Stimulated activated CD8-positive, alpha-beta memory T cell treated with anti-CD3 and anti-CD28 coated beads, Interleukin-12 subunit alpha, Interleukin-12 subunit beta, amount 100 ng/mL, for 24 hours (primary cell): ENCODE data around the gene KCNAB1.
"Not testable (repeated sequence)": the region's sequence is repeated elsewhere in the genome, so short reads cannot be mapped to it uniquely, and the experiment has no call there.

Experiments used
- DNase-seq: peaks from one replicate; pipeline ENCODE4 v3.0.0-alpha.2; 2020; ENCODE audit errors: extremely low read depth

Gene KCNAB1

GRCh38 chr3:156271995-156272719 is 151.8 kb downstream of the KCNAB1 start:
- DNase-seq = no peak

- no peak for DNase-seq
Measured at GRCh38 chr3:156273111-156273694, 152.8 kb downstream of the KCNAB1 start.

- no peak for DNase-seq
Measured at GRCh38 chr3:156274791-156275190, 154.4 kb downstream of the KCNAB1 start.

DNA sequence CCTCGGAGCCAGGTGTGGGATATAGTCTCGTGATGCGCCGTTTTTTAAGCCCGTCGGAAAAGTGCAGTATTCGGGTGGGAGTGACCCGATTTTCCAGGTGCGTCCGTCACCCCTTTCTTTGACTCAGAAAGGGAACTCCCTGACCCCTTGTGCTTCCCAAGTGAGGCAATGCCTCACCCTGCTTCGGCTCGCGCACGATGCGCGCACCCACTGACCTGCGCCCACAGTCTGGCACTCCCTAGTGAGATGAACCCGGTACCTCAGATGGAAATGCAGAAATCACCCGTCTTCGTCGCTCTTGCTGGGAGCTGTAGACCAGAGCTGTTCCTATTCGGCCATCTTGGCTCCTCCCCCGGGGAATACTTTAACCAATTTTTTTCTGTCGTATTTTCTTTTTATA is 164.3 kb downstream of the KCNAB1 start:
- not testable (repeated sequence) for DNase-seq

GRCh38 chr3:156285626-156286025 is 165.2 kb downstream of the KCNAB1 start:
- no peak for DNase-seq

DNA sequence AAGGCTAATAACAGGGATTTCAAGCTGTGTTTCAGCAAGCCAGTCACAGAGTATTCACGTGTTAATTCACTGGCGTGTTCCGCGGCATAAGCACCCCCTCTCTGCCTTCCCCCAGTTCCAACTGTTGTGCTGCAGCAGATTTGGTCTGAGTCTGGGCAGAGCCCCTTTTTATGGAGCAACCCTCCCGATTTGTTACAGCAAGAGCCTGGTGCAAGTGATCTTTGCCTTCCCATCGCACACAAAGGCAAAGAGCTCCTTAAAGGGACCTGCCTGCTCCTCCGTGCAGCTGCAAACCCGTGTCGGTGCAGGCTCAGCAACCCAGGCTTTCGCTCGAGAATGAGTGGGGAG is 170.5 kb downstream of the KCNAB1 start:
- DNase-seq = no peak

GRCh38 chr3:156291272-156292123 is 171.1 kb downstream of the KCNAB1 start:
- no peak for DNase-seq

GRCh38 chr3:156293566-156293965 is 173.2 kb downstream of the KCNAB1 start:
- DNase-seq = no peak

DNA sequence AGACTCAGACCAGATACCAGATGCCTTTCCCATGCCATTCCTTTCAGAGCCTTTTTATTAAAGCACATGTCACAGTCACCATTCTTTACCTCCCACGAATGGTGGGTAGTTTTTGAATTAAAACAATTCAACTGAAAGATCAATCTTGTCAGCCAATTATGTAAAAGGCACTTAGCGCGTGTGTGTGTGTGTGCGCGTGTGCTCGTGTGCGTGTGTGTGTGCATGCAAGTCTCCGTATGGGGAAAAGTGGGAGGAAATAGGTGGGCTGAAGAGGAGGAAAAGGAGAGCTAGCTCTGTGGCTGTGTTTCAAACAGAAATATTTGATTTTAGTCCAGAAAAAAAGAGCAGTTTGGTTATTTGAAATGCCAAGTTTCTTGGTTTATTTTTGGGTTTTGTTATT is 177.2 kb downstream of the KCNAB1 start:
- no peak for DNase-seq

DNA sequence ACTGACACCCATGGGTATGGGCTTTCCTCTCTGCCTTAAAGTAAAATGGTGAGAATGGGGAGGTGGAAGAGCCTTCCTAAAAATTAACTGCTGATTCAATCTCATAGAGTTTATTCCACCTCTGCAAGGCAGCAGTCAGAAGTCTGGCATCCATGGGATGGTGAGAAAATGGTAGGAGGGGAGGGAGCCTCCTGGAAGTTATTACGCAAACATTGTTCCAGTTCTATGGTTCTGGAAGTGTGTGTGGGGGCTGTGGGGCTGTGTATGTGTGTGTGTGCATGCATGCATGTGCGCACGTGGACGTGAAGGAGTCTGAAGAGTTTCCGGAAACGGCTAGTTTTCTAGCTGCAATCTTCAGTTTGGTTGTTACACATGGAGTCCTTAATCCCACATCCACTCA is 177.6 kb downstream of the KCNAB1 start:
- DNase-seq = no peak

DNA sequence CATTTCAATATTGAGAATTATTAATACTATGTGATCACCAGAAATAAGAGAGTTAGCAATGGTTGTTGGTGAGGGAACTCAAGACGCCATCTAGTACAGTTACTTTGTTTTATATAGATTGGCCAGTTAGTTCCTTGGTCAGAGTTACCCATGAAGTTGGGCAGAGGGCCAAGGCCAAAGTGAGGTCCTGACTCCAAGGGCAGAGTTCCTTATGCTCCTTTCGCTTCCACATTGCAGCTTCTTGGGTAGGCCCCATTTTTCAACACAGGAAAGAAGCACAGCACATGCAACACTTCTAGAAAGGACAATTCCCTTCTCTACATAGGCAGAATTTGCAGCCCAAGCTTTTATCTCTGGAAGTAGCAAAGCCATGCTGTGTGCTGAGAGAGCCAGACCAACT is 178.6 kb downstream of the KCNAB1 start:
- DNase-seq = no peak

GRCh38 chr3:156299569-156299968 is 179.2 kb downstream of the KCNAB1 start:
- DNase-seq = no peak

GRCh38 chr3:156300371-156300770 is 180.0 kb downstream of the KCNAB1 start:
- no peak for DNase-seq

DNA sequence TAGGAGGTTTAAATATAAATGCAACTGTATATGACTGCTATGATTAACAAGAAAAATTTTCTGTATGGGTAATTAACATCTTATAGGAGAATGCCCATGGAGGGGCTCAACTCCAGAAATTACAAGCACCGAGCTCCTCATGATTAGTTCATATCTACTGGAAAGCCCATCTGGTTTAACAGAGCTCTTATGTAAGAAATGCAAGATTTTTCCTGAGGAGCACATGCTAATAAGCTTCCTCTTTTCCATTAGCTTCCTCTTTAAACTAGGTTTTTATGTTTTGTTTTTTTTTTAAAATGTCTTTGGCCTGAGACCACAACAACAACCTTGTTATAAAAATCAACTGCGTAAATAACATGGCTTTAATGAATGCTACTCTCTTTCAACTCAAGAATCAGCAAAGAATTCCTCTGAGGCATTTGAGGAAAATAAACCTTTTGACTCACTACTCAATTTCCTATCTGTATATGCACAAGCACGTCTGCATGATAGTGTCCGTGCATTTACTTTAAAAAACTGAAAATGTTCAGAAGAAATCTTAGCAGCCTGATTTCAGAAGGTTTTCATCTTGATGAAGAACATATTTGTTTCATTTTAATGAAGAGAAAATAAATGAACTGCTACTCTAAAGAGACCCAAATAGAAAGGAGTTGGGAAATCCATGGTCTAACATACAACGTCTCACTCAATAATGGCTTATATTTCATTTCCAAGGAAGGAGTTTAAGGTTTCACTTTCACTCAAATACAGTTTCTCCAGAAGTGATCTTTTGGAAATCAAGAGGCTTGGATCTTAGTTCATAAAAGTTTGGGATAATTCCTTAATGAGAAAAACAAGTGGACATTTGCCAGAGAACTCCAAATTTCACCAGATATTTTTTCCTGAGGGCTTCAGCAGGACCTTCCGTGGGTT is 180.8 kb downstream of the KCNAB1 start:
- no peak for DNase-seq

DNA sequence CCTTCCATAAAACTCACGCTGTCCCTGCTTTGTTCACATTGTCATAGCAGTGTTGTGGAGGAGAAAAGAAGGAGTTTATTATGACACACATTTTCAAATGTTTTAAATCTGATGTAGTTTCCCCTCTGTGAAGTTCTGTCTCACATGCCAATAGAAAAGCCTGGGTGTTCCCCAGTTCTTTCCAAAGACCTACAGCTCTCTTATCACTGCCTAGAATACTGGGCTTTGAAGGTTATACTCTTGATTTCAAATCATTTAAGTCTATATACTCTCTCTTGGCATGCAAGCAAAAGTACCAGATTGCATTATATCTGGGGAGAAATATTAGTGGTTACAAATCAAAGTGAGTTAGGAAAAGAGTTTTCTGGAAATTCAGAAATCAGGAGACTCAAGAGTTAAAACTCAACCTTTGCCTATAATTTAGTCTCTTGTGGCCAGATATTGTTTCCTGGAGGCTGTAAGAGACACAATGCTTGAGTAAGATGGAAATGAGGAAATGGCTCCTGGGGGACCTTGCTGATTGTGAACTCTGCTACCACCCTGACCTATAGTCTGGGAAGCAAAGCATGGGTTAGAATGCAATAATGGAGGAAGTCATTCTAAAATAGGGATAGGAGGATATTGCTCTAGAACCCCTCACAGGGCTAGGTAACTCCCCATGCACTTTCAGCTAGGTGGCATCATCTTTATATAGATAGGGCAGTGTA is 182.8 kb downstream of the KCNAB1 start:
- DNase-seq = no peak

GRCh38 chr3:156304406-156304805 is 184.0 kb downstream of the KCNAB1 start:
- no peak for DNase-seq

GRCh38 chr3:156305672-156306071 is 185.3 kb downstream of the KCNAB1 start:
- DNase-seq = no peak

DNA sequence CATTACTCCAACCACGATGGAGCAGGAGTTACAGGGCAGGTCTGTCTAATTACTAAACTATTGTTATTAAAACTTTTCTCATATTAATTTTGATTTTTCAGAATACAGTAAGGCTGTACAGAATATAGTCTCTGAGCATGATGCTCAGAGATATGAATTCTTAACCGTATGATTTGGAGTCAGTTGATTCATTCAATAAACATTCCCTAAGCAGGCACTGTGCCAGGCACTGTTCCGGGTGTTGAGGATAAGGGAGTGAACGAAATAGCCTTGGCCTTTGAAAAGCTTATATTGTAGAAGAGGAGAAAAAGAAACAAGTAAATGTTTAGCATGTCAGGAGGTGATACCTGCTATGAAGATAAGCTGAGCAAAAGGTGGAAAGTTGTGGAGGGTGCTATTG is 187.3 kb downstream of the KCNAB1 start:
- DNase-seq = no peak

GRCh38 chr3:156311431-156311830 is 191.1 kb downstream of the KCNAB1 start:
- no peak for DNase-seq

- DNase-seq = no peak
Measured at GRCh38 chr3:156311930-156312329, 191.6 kb downstream of the KCNAB1 start.

DNA sequence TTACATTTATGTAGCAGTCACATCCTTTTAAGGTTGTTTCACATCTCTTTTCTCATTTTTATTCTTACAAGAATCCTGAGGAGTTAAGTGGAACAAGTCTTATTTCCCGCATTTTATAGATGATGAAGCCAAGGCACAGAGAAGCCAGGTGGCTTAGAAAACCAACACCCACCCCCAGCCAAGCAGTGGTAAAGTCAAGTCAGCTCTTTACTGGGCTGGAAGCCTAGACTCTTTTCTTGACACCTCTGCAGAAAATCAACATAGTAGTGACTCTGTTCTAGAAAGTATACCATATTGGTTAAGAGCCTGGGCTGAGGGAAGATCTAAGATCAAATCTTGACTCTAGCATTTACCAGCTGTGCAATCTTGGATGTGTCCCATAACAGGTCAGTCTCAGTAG is 195.7 kb downstream of the KCNAB1 start:
- no peak for DNase-seq
